Suppressor macrophage treated with lipopolysaccharide for 4 hours (primary cell): ENCODE measurements around the gene SNX18.

Experiments used
- DNase-seq: peaks from one replicate; pipeline ENCODE4 v3.0.0-alpha.2; 2020

The SNX18 gene

GRCh38 chr5:54544044-54544443, 26.5 kb downstream of the SNX18 start:
- no peak for DNase-seq

- DNase-seq, result no peak
These were observed 28.2 kb downstream of the SNX18 start for GRCh38 chr5:54545796-54546195.

GRCh38 chr5:54547711-54548250, 30.2 kb downstream of the SNX18 start:
- DNase-seq, result peak; percentile 11

GRCh38 chr5:54548565-54548964, 31.0 kb downstream of the SNX18 start:
- no peak for DNase-seq

GRCh38 chr5:54551292-54551691, 33.7 kb downstream of the SNX18 start:
- no peak for DNase-seq

- DNase-seq, result no peak
These were observed 34.4 kb downstream of the SNX18 start for GRCh38 chr5:54551926-54552325.

- DNase-seq, result no peak
These were observed 34.9 kb downstream of the SNX18 start for GRCh38 chr5:54552446-54552845.

- no peak for DNase-seq
These were observed 36.2 kb downstream of the SNX18 start for GRCh38 chr5:54553659-54554207.

GRCh38 chr5:54556141-54556540, 38.6 kb downstream of the SNX18 start:
- DNase-seq, result no peak

GRCh38 chr5:54558362-54558761, 40.8 kb downstream of the SNX18 start:
- DNase-seq, result no peak

- no peak for DNase-seq
These were observed 44.1 kb downstream of the SNX18 start for GRCh38 chr5:54561651-54562050.

- no peak for DNase-seq
These were observed 45.7 kb downstream of the SNX18 start for GRCh38 chr5:54563083-54563761.

GRCh38 chr5:54567996-54568395, 50.4 kb downstream of the SNX18 start:
- no peak for DNase-seq

- no peak for DNase-seq
These were observed 53.4 kb downstream of the SNX18 start for GRCh38 chr5:54570916-54571315.

GRCh38 chr5:54571462-54571861, 53.9 kb downstream of the SNX18 start:
- DNase-seq, result no peak

- DNase-seq, result peak; percentile 22
These were observed 56.4 kb downstream of the SNX18 start for GRCh38 chr5:54573812-54574489.

- peak; percentile 38 for DNase-seq
These were observed 60.0 kb downstream of the SNX18 start for GRCh38 chr5:54577528-54577927.

- DNase-seq, result no peak
These were observed 60.5 kb downstream of the SNX18 start for GRCh38 chr5:54577937-54578653.

GRCh38 chr5:54579591-54580295, 62.2 kb downstream of the SNX18 start:
- no peak for DNase-seq

GRCh38 chr5:54580997-54581811, 63.6 kb downstream of the SNX18 start:
- peak; percentile 33 for DNase-seq

- DNase-seq, result peak; percentile 36
These were observed 64.4 kb downstream of the SNX18 start for GRCh38 chr5:54581831-54582548.
